Measurements from ENCODE around the gene AK8. TPM values are rescaled to one million over a fixed set of nuclear protein-coding genes. Genes with fewer than 3 reads are reported as not detected.

Gene AK8
- total and polyA plus RNA-seq, 9 of the 15 experiments (the other 6 are each of a cell fraction or from before 2014, with no cell fraction given), result 0.06 to 0.37 TPM; not detected in 7

DNA sequence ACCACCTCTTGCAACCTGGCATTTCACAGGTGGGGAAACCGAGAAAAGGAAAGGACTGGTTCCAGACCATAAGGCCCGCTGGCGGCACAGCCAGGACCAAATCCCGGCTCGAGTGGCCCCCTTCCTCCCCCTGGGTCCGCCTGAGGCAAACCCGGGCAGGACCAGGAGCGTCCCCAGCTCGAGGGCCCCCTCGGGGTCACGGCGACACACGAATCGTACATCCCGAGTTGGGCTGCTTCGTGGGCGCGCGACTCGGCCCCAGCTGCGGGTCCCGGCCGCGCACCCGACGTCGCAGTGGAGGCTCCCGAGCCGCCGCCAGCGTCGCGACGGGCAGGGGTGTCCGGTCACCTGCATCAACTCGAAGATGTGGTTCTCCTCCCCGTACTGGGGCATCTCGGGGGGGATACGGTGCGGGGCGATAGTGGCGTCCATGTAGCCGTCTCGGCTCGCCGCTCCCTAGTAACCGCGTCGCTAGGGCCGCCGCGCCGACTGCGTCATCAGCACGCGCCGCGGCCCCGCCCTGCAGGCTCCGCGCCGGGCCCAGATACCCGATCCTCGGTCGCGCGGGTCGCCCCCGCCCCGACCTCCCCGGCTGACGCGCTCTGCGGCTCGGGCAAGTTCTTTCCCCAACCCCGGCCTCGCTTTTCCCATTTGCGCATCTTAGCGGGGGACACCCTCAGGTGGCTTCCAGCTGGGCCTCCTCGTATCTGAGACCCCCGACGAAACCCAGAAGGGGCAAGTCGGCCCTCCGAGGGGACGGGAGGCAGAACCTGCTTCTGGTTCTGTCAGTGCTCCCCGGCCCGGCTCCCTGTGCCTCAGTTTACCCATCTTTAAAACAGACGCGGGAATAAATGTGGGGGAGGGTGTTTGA, at the start of gene AK8 (continued):
- TF ChIP-seq NR0B1 (IDR thresholded peaks at IDR 0.05; ENCODE audit: partially characterized antibody) (no peak), CCNT2 (IDR thresholded peaks at IDR 0.05; ENCODE audit: borderline replicate concordance, extremely low read depth, insufficient read length, low read depth, low read length) (peak; percentile 72), NRF1 (conservative IDR thresholded peaks at IDR 0.05 in 1 of 2, IDR thresholded peaks at IDR 0.05 in 1 of 2) (peak in 1 of 2 experiments; percentile 43; a peak in 2 of 4 replicates), CHD1 (IDR thresholded peaks at IDR 0.05; ENCODE audit: low read length) (no peak), RAD21 (CRISPR knock-in tag; conservative IDR thresholded peaks at IDR 0.05 in 1 of 2, IDR thresholded peaks at IDR 0.05 in 1 of 2) (no peak), HCFC1 (IDR thresholded peaks at IDR 0.05; ENCODE audit: low read depth, low read length) (peak; percentile 86), ZNF561 (CRISPR knock-in tag; conservative IDR thresholded peaks at IDR 0.05) (no peak), ZEB2 (IDR thresholded peaks at IDR 0.05) (no peak), FOXJ3 (CRISPR knock-in tag; IDR thresholded peaks at IDR 0.05) (no peak), ARNT (IDR thresholded peaks at IDR 0.05) (no peak), TBP (optimal IDR thresholded peaks at IDR 0.05; ENCODE audit: low read depth, low read length) (peak; percentile 50), HSF4 (CRISPR knock-in tag; IDR thresholded peaks at IDR 0.05; ENCODE audit: borderline replicate concordance) (no peak), ZFP30 (CRISPR knock-in tag; IDR thresholded peaks at IDR 0.05; ENCODE audit: borderline replicate concordance) (no peak), POLR2G (IDR thresholded peaks at IDR 0.05; ENCODE audit: low read depth, low read length) (peak; percentile 81), MYC (IDR thresholded peaks at IDR 0.05; ENCODE audit: low read depth, low read length) (peak; percentile 55; the same call in 1 of the 2 replicates), MYC (CRISPR knock-in tag; IDR thresholded peaks at IDR 0.05; ENCODE audit: borderline replicate concordance, low read depth) (no peak), ARHGAP35 (IDR thresholded peaks at IDR 0.05; ENCODE audit: partially characterized antibody) (no peak), ETV1 (tag; conservative IDR thresholded peaks at IDR 0.05; ENCODE audit: low read depth) (no peak)
- TF ChIP-seq, protein P1, sequence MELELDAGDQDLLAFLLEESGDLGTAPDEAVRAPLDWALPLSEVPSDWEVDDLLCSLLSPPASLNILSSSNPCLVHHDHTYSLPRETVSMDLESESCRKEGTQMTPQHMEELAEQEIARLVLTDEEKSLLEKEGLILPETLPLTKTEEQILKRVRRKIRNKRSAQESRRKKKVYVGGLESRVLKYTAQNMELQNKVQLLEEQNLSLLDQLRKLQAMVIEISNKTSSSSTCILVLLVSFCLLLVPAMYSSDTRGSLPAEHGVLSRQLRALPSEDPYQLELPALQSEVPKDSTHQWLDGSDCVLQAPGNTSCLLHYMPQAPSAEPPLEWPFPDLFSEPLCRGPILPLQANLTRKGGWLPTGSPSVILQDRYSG (tag; conservative IDR thresholded peaks at IDR 0.05; ENCODE audit: low read depth), result no peak
- TF ChIP-seq, protein P2, sequence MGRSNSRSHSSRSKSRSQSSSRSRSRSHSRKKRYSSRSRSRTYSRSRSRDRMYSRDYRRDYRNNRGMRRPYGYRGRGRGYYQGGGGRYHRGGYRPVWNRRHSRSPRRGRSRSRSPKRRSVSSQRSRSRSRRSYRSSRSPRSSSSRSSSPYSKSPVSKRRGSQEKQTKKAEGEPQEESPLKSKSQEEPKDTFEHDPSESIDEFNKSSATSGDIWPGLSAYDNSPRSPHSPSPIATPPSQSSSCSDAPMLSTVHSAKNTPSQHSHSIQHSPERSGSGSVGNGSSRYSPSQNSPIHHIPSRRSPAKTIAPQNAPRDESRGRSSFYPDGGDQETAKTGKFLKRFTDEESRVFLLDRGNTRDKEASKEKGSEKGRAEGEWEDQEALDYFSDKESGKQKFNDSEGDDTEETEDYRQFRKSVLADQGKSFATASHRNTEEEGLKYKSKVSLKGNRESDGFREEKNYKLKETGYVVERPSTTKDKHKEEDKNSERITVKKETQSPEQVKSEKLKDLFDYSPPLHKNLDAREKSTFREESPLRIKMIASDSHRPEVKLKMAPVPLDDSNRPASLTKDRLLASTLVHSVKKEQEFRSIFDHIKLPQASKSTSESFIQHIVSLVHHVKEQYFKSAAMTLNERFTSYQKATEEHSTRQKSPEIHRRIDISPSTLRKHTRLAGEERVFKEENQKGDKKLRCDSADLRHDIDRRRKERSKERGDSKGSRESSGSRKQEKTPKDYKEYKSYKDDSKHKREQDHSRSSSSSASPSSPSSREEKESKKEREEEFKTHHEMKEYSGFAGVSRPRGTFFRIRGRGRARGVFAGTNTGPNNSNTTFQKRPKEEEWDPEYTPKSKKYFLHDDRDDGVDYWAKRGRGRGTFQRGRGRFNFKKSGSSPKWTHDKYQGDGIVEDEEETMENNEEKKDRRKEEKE (IDR thresholded peaks at IDR 0.05; ENCODE audit: borderline replicate concordance in 1 of 2, control insufficient read depth in 1 of 2, low read depth in 2 of 2, low read length in 1 of 2), result no peak

All from K562 (cell line).